G401.6 (cell line): ENCODE measurements around the gene INHBB.
"Not testable (repeated sequence)": the region's sequence is repeated elsewhere in the genome, so short reads cannot be mapped to it uniquely, and the experiment has no call there.

Source experiments
- FAIRE-seq: peaks from 2 replicates; lab custom pipeline; 2012; peaks lifted over from hg19 to GRCh38; lab: Jason Lieb, UNC

The INHBB gene

DNA sequence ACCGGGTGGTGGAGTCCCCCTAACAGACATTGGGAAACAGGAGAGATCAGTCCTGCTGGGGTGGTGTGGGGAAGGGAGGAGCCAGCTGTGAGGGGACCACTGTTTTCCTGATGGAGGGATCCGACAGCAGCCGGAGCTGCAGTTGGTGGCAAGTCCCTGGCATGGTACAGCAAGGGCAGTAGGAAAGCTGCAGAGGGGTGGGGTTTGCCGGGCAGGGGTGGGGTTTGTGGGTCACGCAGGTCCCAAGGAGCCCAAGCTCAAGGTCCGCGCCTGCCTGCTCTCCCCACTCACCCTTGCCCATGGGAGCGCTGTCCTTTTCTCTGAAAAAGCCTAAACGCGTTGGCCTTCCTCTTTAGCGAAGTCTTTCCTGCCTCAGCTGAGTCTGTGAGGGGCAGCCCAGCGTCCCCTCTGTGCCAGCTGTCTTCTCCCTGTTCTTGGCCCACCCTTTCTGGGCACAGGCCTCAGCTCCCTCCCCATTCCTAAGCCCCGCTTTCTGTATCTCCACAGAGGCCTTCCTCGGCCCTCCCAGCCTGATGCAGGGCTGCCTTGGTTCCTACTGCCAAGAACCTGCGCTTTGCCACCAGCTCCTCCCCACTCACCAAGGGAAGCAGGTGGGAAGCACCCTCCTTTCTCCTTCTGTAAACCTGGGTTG lies 29.3 kb upstream of the INHBB start:
- FAIRE-seq: no peak

DNA sequence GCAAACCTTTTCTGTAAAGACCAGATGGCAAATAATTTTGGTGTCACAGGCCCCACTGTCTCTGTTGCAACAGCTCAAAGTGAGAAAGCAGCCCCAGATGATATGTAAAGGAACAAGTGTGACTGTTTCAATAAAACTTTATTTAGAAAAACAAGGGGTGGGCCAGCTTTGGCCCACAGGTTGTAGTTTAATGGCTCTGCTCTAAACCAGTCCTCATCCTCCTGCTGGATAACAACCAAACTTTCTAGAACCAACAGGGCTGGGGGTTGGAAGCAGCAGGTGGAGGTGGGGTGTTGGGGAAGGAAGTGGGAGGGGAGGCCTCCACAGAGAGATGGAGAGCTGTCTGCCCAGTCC lies 28.8 kb upstream of the INHBB start:
- no peak for FAIRE-seq

DNA sequence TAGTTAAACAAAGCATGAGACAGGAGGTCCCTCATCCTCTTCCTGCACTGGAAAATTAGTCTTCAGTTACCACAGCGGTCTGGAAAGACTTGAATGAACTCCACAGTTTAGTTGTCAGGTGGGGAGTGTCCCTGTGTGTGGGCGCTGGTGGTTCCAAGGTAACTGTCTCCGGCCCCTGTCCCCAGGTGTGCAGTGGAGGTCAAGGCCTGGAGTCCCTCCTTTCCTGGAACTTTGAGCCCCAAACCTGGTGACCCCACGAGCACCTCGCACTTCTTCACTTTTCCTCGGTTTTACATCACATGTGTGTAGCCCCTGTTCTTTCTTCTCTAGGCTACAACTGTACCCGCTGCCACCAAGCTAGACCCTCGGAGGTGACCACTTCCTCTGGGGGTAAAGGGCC lies 28.0 kb upstream of the INHBB start:
- FAIRE-seq: no peak

DNA sequence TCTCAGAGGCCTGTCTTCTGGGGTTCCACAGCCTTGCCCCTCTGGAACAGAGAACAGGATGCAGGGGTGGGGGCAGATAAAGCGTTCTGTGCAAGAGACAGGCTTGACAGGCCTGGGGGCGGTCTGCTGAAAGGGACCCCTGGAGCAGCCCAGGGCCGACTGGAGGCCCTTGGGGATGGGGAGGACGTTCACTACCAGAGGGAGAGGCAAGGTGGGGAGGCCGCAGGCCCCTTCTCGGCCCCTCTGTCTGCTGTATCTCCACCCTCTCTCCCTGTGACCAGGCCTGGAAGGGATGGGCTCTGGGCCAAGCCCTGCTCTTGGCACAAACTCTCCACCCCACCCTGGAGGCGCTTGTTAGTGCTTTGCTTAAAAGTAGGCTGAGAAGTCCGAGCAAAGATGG lies 27.3 kb upstream of the INHBB start:
- FAIRE-seq: no peak

DNA sequence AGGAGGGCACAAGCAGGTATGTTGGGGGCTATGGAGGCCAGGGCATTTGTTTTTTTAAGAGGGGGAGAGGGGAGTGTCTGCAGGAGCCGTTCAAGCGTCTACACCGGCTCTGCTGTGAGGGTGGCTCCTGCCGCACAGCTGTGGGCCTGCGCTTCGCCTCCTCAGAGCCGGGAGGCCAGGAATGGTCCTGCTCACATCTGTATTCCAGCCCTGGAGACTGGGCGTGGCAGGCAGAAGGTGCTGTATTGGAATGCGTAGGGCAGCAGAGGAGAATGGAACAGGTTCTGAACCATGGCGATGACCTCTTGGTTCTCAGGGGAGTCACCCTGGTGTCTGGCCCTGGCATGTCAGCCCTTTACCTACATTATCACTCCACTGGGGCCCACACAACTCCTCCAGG lies 26.8 kb upstream of the INHBB start:
- FAIRE-seq: no peak

DNA sequence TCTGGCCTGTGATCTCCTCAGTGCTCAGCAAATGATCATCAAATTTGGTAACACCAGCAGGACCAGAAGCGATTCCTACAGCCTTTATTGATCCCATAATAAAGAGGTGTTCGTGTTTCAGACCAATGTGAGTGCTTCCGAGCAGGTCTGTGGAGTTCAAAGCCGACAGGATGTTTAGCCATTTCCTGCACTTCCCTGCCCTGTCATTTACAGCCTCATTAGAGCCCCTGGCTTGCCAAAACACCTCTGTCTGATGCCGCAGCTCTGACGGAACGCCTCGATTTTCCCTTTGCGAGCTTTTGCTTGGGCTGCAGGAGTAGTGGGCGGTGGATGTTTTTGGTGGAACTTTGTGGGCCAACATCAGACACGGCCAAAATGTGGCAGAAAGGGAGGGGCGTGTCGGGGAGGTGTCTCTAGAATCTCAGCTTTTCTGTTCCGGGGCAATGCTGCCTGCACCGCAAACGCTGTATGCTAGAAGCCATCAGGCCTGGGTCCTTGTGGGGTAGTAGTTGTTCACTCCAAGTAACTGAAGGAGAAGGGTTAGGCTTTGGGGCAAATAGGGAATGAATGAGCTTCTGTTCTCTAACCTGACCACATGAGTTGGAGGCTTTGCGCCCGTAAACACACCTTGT lies 26.1 kb upstream of the INHBB start:
- no peak for FAIRE-seq

DNA sequence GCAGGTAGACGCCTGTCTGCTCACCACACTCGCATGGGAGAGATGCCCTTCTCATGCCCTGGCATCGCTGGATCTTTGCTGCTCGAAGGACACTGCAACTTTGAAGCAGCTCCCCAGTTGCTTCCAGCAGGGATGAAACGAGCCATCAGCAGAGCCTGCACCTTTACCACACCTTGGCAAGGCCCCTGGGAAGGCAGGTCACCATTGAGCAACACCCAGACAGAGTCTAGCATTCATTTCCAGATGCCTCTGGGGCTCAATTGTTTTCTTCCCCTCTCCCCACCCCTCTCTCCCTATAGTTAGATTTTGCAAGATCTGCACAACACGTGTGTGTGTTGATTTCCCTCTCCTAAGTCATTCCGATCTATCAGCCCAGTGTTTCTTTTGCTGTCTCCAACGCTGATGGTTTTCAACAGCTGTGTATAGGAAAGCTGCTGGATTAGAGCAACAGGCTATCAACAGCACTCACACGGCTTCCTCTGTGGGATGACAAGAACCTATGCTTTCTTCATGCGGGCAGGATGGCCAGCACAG lies 25.6 kb upstream of the INHBB start:
- no peak for FAIRE-seq

DNA sequence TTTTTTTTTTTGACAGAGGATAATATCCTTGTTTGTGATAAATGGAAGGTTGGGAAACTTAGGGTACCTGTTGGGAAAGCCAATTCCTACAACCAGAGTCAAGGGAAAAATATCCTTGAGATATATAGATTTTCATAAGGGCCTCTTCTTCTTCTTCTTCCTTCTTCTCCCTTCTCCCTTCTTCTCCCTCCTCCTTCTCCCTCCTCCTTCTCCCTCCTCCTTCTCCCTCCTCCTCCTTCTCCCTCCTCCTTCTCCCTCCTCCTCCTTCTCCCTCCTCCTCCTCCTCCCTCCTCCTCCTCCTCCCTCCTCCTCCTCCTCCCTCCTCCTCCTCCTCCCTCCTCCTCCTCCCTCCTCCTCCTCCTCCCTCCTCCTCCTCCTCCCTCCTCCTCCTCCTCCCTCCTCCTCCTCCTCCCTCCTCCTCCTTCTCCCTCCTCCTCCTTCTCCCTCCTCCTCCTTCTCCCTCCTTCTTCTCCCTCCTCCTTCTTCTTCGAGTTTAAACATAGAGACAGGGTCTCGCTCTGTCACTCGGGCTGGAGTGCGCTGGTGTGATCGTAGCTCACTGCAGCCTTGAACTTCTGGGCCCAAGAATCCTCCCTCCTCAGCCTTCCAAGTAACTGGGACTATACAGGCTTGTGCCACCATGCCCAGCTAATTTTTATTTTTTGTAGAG lies 24.9 kb upstream of the INHBB start:
- FAIRE-seq: not testable (repeated sequence)

DNA sequence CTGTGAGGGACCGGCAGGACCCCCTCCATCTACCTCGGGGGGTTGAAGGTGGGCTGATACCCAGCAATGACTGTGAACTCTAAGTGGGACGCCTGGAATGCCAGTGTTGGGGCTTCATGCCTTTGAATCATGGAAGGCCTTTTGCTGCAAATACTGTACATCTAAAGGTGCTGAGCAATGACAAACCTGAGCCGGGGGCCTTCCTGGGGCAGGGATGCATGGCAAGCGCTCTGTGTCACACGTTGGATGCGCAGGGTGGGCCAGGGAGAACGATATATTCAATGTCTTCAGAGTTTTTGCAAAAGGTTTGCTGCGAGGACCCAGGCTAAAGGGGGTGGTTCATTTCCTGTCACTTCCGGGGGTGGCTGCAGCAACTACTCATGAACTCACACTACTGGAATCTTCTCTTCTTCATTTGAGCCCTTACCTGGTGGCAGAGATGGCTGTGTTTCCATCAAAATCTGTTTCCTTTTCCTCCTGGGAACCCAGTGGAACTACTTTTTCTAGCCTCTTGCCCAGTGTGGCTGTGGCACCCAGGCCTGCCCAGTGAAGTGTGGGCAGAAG lies 24.1 kb upstream of the INHBB start:
- FAIRE-seq: no peak

DNA sequence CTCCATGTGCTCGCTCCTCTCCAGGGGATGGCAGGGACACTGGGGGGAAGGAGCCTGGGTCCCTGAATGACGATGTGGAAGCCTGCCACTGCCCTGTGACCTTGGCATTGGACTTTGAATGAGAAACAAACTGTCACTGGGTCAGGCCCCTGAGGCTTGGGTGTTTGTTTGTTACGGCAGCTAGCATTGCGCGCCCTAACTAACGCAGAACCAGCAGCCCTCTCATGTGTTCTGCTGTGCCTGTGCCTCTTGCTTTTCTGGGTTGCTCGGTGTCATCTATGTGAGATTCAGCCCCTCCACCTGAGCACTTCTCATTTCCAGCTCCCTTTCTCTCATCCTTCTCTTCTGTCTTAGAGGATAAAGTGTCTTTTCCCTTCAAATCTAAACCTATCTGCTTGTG lies 23.6 kb upstream of the INHBB start:
- no peak for FAIRE-seq

DNA sequence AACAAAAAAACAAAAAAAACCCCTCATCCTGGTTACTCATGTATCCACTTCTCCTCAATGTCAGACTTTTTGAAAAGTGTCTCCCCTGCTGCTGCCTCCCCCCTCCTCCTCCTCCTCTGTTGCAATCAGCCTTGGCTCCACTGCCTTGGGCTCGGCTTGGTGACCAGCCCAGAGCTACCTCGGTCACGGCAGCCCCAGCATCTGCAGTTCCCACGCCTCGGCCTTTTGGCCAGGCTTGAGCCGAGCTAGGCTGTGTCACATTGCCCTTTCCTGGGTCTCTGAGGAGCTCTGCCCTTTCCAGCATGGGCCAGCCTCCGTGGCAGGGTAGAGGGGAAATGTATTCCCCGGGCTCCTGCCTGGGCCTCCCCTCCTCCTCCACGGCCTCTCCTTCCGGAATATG lies 22.7 kb upstream of the INHBB start:
- no peak for FAIRE-seq

DNA sequence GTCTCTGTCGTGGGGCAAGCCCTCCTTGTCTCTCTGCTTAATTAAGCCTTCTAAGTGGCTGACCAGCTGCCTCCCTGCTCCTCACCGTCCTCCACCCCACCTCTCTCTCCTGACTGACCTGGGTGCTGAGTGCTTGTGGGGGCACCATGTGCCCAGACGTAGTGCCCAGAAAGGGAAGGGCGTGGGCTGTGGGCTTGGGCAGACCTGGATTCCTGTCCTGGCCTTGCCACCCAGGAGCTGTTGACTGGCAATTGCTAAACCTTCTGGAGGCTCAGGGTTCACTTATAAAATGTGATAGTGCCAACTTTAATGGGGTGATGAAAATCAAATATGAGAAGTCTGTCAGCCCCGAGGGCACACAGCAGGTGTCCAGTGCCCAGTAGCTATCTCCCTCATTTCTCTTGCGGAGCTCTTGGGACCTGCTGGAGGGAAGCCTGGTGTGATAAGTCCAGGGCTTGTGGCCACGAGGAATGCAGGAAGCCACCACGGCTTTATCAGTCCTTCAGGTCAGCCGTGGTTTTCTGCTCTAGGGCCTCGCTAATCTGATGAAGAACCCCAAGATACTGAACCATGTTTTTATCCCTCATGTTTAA lies 22.0 kb upstream of the INHBB start:
- FAIRE-seq: no peak

DNA sequence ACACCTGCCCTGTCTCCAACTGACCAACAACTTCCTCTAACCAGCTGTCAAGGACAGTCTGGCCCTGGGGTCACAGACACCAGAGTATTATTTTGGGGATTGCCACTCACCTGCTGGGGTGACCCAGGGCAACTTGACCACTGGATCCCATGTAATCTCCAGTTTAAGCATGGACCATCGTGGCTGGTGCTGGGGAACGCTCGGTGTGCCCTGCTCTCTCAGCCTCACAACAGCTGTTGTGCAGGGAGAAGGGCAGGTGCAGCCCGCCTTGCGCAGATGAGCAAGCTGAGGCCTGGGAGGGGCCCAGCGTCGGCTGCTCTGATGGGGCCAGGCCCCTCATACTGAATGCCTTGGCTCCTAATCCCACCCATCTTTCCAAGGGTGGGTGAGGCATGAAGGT lies 21.0 kb upstream of the INHBB start:
- FAIRE-seq: no peak

DNA sequence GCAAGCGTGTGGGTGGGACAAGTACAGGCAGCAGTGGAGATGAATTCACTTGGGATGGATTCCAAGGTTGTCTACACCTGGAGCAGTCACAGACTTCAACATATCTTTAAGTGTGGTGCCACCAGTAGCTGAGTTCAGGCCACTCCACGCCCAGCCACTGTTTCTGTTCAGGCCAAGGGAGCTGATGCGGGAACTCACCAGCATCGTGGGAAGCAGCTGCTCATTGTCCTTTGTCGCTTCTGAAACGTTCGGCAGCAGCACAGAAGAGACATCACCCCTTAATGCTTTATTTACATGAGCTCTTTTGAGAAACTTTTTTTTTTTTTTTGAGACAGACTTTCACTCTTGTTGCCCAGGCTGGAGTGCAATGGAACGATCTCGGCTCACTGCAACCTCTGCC lies 19.9 kb upstream of the INHBB start:
- FAIRE-seq: no peak

DNA sequence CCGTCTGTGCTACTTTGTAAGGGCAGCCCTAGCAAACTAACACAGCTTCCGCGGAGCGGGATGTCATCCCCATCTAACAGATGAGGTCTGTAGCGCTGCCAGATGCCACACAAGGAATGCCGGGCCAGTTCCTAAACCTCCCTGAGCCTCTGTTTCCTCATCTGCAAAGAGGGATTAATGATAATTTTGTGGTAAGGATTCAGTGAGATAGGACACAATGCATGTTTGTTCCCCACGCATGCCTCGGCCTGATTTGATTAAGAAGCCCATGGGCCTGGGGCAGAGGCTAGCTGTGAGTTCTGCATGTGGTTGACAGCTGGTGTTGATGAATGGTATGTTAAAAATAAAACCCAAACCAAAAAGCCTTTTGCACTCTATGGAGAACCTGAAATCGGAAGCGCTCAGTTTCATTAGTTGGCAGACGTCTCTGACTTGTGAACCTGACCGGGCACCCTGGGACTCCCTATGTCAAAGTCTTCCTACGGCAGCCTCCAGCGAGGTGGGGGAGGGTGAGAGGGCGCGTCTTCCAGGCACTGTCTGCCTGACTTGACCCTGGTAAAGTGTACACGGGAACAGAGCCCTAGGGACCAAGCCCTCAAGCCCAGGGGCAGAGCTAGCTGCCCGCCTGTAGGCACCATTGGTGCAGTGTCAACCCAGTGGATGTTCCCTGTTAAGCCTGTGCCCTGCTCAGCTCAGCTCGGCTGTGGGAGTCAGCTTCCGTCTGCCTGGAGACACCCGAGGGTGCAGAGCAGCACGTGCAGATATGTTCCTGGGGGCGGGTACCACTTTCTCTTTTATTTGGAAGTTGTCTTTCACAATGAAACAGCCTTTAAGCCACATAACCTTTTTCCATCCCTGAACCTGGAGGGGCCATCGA lies 14.8 kb upstream of the INHBB start:
- no peak for FAIRE-seq

DNA sequence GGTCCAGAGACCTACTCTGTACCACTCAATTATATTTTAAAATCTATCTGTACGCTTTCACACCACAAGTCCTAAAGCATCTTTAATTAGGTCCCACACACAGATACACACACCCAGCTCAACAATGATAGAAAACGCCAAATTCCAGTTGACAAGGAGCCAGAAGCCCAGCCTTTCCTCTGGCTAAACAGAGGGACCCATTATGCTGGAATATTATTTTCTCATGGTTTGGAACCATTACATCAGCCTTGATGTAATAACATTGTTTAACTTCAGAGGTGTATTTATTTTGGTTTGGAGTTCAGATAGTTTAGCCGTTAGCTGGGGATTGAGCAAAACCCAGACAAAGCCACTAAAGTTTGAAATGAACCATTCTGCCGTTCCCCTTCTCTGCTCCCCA lies 14.0 kb upstream of the INHBB start:
- no peak for FAIRE-seq

DNA sequence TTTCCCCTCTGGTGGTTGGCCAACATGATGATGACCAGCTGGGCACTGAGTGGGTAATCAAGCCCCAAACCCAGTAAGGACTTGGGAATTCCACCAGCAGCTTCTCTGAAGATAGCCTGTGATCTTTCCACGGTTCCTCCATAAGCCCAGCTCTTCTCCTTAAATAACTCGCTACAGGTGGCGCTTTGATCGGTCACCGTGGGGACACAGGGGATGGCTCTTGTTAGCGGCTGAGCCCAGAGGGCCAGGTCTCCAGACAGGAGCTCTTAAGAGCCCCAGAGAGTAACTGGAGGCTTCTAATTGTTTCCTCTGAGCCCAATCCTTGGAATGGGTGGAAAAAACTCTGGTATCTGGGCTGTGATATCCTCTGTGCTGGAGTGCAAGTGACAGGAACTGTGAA lies 13.6 kb upstream of the INHBB start:
- no peak for FAIRE-seq

DNA sequence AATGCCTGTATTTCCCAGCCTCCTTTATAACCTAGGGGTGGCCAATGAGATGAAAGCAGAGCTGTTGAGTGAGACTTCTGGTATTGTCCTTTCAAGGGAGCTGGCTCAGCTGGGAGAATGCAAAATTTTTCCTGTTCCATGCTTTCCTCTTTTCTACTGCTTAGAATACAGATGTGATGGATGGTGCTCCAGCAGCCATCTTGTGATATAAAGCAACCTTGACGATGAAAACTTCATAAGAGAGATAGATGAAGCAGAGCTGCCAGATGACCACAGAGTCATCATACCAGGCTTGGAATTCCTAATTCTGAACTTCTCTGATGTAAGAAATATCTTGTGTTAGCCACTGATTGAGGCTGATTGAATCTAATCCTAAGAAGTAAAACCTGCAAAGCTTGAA lies 11.9 kb upstream of the INHBB start:
- no peak for FAIRE-seq

DNA sequence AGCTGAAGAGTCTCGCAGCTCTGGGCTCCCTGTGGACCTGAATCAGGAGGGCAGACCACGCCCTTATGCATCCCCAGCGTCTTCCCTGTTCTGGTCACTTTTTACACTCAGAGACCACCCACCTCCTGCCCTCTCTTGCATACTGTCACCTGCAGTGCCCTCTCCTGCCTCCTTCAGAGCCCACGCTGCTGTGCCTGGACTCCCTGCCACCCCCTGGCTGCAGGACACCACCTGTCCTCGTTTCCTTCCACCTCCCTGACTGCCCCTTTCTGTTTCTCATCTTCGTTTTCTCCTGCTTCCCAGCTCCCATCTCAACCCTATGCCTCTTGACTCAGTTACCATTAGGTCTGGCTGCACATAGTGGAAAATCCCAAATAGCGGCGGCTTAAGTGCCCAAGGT lies 9.2 kb upstream of the INHBB start:
- FAIRE-seq: no peak

DNA sequence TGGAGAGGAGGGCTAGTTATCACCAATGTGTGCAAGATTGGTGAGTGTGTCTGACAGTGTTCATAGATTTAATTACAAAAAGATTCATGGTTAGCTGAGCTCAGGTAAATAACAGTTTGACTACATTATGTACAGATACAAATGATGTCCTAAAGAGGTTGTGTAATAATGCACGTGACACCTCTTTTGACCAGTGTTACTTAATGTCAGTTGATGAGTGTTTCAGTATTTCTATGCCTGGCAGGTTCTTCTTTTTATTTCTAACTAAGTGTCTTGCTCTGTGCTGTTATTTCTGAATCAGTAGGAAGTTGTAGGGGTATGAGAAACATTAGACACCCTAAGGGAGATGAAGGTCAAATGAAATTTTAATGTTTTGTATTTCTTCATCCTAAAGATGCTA lies 7.9 kb upstream of the INHBB start:
- FAIRE-seq: no peak

DNA sequence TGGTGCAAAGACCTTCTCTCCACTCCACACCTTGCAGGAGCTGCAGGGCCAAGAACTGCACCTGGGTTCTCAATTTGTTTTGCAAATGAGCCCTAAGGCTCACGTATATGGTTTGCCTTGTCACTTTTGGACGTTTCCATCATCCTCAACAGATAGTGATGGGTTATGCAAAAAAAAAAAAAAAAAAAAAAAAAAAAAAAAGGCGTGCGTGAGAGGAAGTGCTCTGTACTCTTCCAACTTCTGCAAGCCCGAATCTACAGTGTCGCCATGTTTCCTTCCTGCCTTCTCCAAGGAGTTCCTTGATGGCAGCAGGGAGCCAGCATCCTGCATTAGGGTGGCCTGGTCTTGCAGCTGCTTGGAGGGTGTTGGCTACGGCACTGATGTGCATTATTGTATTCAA lies 4.0 kb upstream of the INHBB start:
- FAIRE-seq: no peak

DNA sequence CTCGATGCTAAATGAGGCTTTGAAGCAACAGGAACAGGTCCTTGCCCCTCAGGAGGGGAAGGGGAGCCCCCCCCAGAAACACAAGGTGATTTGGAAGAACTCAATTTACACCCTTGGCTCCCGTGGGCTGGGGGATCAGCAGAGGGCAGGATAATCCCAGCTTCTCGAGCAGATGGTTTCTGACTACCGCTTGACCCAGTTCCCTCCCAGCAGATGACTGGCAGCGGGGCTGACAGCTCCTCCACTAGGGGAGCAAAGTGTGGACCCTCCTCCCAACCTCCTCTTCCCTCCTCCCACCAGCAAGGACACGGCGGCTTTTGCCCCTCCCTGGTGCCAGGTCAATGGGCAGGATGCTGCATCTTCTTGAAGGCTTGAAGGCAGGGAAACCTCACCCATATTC lies 3.5 kb upstream of the INHBB start:
- FAIRE-seq: no peak
